RPMI8226 (cell line): ENCODE results near the gene RTP3.

Source experiments
- DNase-seq: peaks from one replicate; pipeline ENCODE4 v3.0.0-alpha.2; 2015

Gene RTP3

DNA sequence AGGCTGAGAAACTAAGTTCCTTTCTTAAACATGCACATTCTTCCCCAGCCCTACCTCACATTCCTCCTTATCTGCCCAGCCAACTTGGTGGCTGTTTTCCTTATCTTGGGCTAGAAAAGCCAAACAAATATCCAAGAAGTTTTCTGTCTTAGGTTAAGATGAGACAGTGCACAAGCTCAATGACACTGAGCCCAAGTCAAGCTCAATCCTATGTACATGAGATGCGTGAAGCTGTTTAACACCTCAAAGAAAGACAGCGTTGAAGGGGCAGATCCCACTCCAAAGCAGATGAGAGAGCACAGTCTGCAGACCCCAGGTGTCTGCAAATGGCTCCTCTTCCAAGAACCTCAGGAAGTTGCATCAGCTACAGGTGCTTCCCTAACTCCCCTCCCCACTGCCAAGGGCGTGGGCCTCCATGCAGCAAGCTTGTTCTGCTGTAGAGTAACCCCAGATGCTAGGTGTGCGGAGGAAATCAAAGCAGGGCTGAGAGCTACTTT is 51.7 kb downstream of the RTP3 start:
- peak; percentile 81 for DNase-seq

DNA sequence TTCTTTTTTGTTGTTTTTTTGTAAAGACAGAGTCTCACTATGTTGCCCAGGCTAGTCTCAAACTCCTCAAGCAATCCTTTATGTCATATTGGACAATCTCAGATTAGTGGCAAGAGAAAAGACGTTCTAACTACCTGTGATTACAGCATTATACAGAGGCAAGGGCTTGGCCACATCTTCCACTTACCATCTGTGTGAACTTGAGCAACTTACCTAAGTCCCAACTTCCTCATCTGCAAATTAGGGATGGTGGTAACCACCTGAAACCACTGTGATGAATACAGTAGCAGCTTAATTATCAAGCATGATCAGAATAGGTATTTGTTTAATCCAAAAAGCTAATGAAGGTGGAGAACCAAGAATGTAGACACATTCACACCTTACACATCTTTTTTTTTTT is 52.2 kb downstream of the RTP3 start:
- DNase-seq, result peak; percentile 68
